Panc1 (cell line): Measurements from ENCODE around the gene RANBP1. TPM values are rescaled to one million over a fixed set of nuclear protein-coding genes. Genes with fewer than 3 reads are reported as not detected.

Experiments used
- ATAC-seq: fragments of 200-7000 bp; cut with Tn5 transposase; 2 replicates; pipeline ENCODE4 v1.9.1; 2020; ENCODE audit warnings: mild to moderate bottlenecking, moderate library complexity
- BruUV-seq: library from RNA; stranded (reverse); fragments of 400-500 nt; replicated peaks from 2 replicates; lab custom pipeline; 2021; lab: Mats Ljungman, UMichigan
- CTCF ChIA-PET: fragments of 300-600 bp; sonication (Branson Sonifier 250); formaldehyde crosslinking; loops from one replicate; lab custom pipeline; 2022; ENCODE audit warnings: antibody characterized with exemption; lab: Charles Lee
- POLR2A ChIA-PET: fragments of 300-600 bp; sonication (Branson Sonifier 250); formaldehyde crosslinking; loops from one replicate; lab custom pipeline; 2022; ENCODE audit warnings: antibody characterized with exemption; lab: Charles Lee
- DNase-seq: peaks from one replicate; pipeline ENCODE4 v3.0.0-alpha.2; 2010; ENCODE audit warnings: low read depth, low spot score
- H3K27ac ChIP-seq: 2 replicates; pipeline ENCODE4 v1.5.1; 2011; ENCODE audit warnings: mild to moderate bottlenecking, low read length, inconsistent platforms
- H3K27me3 ChIP-seq: fragments of 200-500 bp; sonication (Bioruptor generic); 2 replicates; pipeline ENCODE4 v1.6.0; 2014; ENCODE audit warnings: low read length, inconsistent platforms; ENCODE audit not compliant: control insufficient read depth, insufficient read depth
- H3K36me3 ChIP-seq: fragments of 200-500 bp; sonication (Bioruptor generic); 2 replicates; pipeline ENCODE4 v1.5.1; 2014; ENCODE audit warnings: inconsistent platforms, mild to moderate bottlenecking, low read length, moderate library complexity; ENCODE audit not compliant: control insufficient read depth, insufficient read depth
- H3K4me1 ChIP-seq: 2 replicates; pipeline ENCODE4 v1.5.1; 2011; ENCODE audit warnings: inconsistent platforms, mild to moderate bottlenecking, low read length, moderate library complexity; ENCODE audit not compliant: control insufficient read depth, insufficient read depth
- H3K4me3 ChIP-seq, 2 experiments: 2 replicates each; pipeline ENCODE4 v1.5.1; 2011 to 2012; ENCODE audit warnings: low read depth in 2 of 2, low read length in 2 of 2, mild to moderate bottlenecking in 2 of 2, inconsistent platforms in 1 of 2, moderate library complexity in 1 of 2
- H3K9me3 ChIP-seq: fragments of 200-500 bp; sonication (Bioruptor generic); 2 replicates; pipeline ENCODE4 v1.5.1; 2014; ENCODE audit warnings: low read depth, mild to moderate bottlenecking, inconsistent platforms, low read length, moderate library complexity; ENCODE audit not compliant: control insufficient read depth, insufficient read depth
- POLR2AphosphoS5 ChIP-seq: IDR thresholded peaks from 2 replicates; pipeline ENCODE4 v1.6.1; 2012; ENCODE audit warnings: mild to moderate bottlenecking, low read depth, low read length, moderate library complexity
- SIN3A ChIP-seq: IDR thresholded peaks from 2 replicates; pipeline ENCODE4 v1.6.1; 2012; ENCODE audit warnings: low read depth, mild to moderate bottlenecking, low read length, moderate library complexity, borderline replicate concordance; ENCODE audit not compliant: insufficient read depth
- TCF7L2 ChIP-seq: IDR thresholded peaks from 2 replicates; pipeline ENCODE4 v1.6.1; 2011; ENCODE audit warnings: mild to moderate bottlenecking, low read depth, low read length, inconsistent platforms
- in situ Hi-C: cut with HindIII; loops from 2 replicates; pipeline ENCODE4 v1.10.0; 2016; ENCODE audit warnings: low sequenced_read_pairs, low pct_unique_long_range_greater_than_20kb
- intact Hi-C: fragments of 100-400 bp; cut with micrococcal nuclease; formaldehyde crosslinking; loops from one replicate; pipeline ENCODE4 v1.10.0; 2022; ENCODE audit not compliant: unreplicated experiment
- total RNA-seq: library from RNA; stranded (reverse); gene quantifications from one replicate; pipeline ENCODE4 v1.2.1, GENCODE V29; 2021; ENCODE audit not compliant: unreplicated experiment
- TF ChIP-seq, protein P1 (sequence below): fragments of 450-650 bp; IDR thresholded peaks from 2 replicates; pipeline ENCODE4 v1.5.1; 2017; ENCODE audit warnings: mild to moderate bottlenecking
- TF ChIP-seq, protein P2 (sequence below), 2 experiments: IDR thresholded peaks; 2 replicates each; pipeline ENCODE4 v1.6.1; 2011 to 2012; ENCODE audit warnings: low read depth in 2 of 2, control low read depth in 1 of 2, low read length in 1 of 2, mild to moderate bottlenecking in 1 of 2, moderate library complexity in 1 of 2; ENCODE audit not compliant: insufficient read depth in 1 of 2

RANBP1 gene
- total RNA-seq, 1 experiment from 2014 or later = 232 TPM

DNA sequence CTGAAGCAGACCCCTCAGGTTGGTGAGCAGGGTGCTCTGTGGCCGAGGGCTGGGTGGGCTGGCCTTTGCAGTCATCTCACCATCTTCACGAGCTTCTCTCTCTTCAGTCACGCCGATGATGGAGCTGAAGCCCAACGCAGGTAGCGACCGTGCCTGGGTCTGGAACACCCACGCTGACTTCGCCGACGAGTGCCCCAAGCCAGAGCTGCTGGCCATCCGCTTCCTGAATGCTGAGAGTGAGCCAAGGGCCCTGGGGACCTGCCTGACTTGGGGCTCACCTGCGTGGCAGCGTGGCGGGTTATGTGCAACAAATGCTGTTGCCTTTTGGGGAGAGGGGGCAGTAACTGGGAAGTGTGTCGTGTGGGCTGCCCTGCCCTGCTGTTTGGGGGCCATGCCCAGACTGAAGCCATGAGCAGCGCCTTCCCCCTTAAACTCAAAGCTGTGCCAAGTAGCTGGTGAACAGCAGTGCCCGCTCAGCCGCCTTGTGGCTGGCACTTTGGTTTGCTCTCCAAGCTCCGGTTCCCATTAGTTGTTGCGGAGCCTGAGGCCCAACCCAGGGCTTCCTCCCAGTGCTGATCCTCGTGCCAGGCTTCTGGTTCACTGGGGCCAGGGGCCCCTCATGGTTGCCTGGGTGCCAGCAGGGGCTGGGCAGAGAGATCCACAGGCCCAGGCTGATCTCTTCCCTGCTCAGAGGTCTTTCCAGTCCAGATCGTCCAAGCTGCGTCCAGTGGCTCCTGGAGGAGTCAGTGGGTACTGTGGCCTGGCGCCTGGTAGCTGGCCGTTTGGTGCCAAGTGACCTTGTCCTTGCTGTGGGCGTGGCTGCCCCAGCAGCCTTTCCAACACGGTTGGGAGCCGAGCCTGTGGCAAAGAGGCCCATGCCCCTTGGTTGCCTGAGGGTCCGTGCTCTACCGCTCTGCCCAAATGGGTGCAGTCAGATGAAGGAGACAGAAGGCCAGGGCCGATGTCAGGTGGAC lies 9.6 kb downstream of the RANBP1 start:
- no peaks in the 10 kb centered on the region for H3K9me3 ChIP-seq
- H3K4me3 ChIP-seq = no peak overlapping the region
- in situ Hi-C loops = no loop called here
- POLR2A ChIA-PET = no interaction called here
- no peak overlapping the region for H3K27ac ChIP-seq
- no TSS peak for BruUV-seq
- peaks cover 6% of the 10 kb centered on the region; the same call in 1 of the 2 replicates for H3K36me3 ChIP-seq
- no peaks in the 10 kb centered on the region for H3K27me3 ChIP-seq
- CTCF ChIA-PET = no interaction called here
- no peaks in the 10 kb centered on the region; the same call in 1 of the 2 replicates for H3K4me1 ChIP-seq
- ATAC-seq (no peak), DNase-seq (no peak)
- intact Hi-C loops = no loop called here
- TF ChIP-seq, protein P1, sequence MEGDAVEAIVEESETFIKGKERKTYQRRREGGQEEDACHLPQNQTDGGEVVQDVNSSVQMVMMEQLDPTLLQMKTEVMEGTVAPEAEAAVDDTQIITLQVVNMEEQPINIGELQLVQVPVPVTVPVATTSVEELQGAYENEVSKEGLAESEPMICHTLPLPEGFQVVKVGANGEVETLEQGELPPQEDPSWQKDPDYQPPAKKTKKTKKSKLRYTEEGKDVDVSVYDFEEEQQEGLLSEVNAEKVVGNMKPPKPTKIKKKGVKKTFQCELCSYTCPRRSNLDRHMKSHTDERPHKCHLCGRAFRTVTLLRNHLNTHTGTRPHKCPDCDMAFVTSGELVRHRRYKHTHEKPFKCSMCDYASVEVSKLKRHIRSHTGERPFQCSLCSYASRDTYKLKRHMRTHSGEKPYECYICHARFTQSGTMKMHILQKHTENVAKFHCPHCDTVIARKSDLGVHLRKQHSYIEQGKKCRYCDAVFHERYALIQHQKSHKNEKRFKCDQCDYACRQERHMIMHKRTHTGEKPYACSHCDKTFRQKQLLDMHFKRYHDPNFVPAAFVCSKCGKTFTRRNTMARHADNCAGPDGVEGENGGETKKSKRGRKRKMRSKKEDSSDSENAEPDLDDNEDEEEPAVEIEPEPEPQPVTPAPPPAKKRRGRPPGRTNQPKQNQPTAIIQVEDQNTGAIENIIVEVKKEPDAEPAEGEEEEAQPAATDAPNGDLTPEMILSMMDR = no peak
- TF ChIP-seq POLR2AphosphoS5 (no peak), TCF7L2 (no peak), SIN3A (no peak)
- TF ChIP-seq, protein P2, sequence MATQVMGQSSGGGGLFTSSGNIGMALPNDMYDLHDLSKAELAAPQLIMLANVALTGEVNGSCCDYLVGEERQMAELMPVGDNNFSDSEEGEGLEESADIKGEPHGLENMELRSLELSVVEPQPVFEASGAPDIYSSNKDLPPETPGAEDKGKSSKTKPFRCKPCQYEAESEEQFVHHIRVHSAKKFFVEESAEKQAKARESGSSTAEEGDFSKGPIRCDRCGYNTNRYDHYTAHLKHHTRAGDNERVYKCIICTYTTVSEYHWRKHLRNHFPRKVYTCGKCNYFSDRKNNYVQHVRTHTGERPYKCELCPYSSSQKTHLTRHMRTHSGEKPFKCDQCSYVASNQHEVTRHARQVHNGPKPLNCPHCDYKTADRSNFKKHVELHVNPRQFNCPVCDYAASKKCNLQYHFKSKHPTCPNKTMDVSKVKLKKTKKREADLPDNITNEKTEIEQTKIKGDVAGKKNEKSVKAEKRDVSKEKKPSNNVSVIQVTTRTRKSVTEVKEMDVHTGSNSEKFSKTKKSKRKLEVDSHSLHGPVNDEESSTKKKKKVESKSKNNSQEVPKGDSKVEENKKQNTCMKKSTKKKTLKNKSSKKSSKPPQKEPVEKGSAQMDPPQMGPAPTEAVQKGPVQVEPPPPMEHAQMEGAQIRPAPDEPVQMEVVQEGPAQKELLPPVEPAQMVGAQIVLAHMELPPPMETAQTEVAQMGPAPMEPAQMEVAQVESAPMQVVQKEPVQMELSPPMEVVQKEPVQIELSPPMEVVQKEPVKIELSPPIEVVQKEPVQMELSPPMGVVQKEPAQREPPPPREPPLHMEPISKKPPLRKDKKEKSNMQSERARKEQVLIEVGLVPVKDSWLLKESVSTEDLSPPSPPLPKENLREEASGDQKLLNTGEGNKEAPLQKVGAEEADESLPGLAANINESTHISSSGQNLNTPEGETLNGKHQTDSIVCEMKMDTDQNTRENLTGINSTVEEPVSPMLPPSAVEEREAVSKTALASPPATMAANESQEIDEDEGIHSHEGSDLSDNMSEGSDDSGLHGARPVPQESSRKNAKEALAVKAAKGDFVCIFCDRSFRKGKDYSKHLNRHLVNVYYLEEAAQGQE (IDR thresholded peaks at IDR 0.05; ENCODE audit: insufficient read depth in 1 of 2, low read depth in 2 of 2, low read length in 1 of 2) = no peak

- TSS peak; percentile 38 for BruUV-seq
- in situ Hi-C loops (no loop called here), intact Hi-C loops (no loop called here)
- H3K4me3 ChIP-seq = no peak overlapping the region
- ATAC-seq = no peak
- ChIA-PET CTCF (no interaction called here), POLR2A (no interaction called here)
- no peaks in the 10 kb centered on the region for H3K9me3 ChIP-seq
- peaks cover 4% of the 10 kb centered on the region; the same call in 1 of the 2 replicates for H3K36me3 ChIP-seq
- no peaks in the 10 kb centered on the region; the same call in 1 of the 2 replicates for H3K4me1 ChIP-seq
- H3K27ac ChIP-seq = no peak overlapping the region
- TF ChIP-seq, protein P1 = no peak
- no peak for TF ChIP-seq POLR2AphosphoS5
- TF ChIP-seq TCF7L2 = no peak
- no peak for TF ChIP-seq SIN3A
- TF ChIP-seq, protein P2 (IDR thresholded peaks at IDR 0.05; ENCODE audit: insufficient read depth in 1 of 2, low read depth in 2 of 2, low read length in 1 of 2) = no peak
- H3K27me3 ChIP-seq = no peaks in the 10 kb centered on the region
- DNase-seq = no peak
Observed at GRCh38 chr22:20126284-20127029, 10.6 kb downstream of the RANBP1 start.
